Neural progenitor cell (in vitro differentiated cells): ENCODE measurements around the gene MEGF10. TPM values are rescaled to one million over a fixed set of nuclear protein-coding genes. Genes with fewer than 3 reads are reported as not detected.
A peak's percentile ranks its signal among the peaks of the same experiment; 100 is the strongest.

Experiments
- DNase-seq: peaks from one replicate; pipeline ENCODE4 v3.0.0-alpha.2; 2016; ENCODE audit warnings: low spot score
- H2AFZ ChIP-seq: fragments of 200-600 bp; sonication (generic); replicated peaks from 2 replicates; pipeline ENCODE4 v1.6.1; 2016; ENCODE audit warnings: antibody characterized with exemption
- H3F3A ChIP-seq: fragments of 200-600 bp; sonication (generic); 2 replicates; pipeline ENCODE4 v1.6.1; 2016; ENCODE audit warnings: antibody characterized with exemption, low read depth
- H3K27ac ChIP-seq: fragments of 200-600 bp; sonication (generic); 2 replicates; pipeline ENCODE4 v1.5.1; 2016; ENCODE audit warnings: mild to moderate bottlenecking
- H3K27me3 ChIP-seq: fragments of 200-600 bp; sonication (generic); 2 replicates; pipeline ENCODE4 v1.6.1; 2016; ENCODE audit warnings: mild to moderate bottlenecking, moderate library complexity
- H3K36me3 ChIP-seq: fragments of 200-600 bp; sonication (generic); 2 replicates; pipeline ENCODE4 v1.5.1; 2016
- H3K4me1 ChIP-seq: fragments of 200-600 bp; sonication (generic); 2 replicates; pipeline ENCODE4 v1.6.1; 2016; ENCODE audit warnings: mixed run types
- H3K4me2 ChIP-seq: fragments of 200-600 bp; sonication (generic); 2 replicates; pipeline ENCODE4 v1.6.1; 2016
- H3K4me3 ChIP-seq: fragments of 200-600 bp; sonication (generic); 2 replicates; pipeline ENCODE4 v1.5.1; 2016
- H3K79me2 ChIP-seq: fragments of 200-600 bp; sonication (generic); 2 replicates; pipeline ENCODE4 v1.6.1; 2016; ENCODE audit warnings: low read depth
- H3K9ac ChIP-seq: fragments of 200-600 bp; sonication (generic); 2 replicates; pipeline ENCODE4 v1.6.1; 2016
- H3K9me3 ChIP-seq: fragments of 200-600 bp; sonication (generic); 2 replicates; pipeline ENCODE4 v1.5.1; 2016; ENCODE audit warnings: low read depth
- H4K20me1 ChIP-seq: fragments of 200-600 bp; sonication (generic); 2 replicates; pipeline ENCODE4 v1.6.1; 2016; ENCODE audit warnings: low read depth
- H3K27ac Mint-ChIP-seq: 3 replicates; pipeline ENCODE4 v1.8.0; 2021; ENCODE audit warnings: mixed read lengths
- H3K27me3 Mint-ChIP-seq: 2 replicates; pipeline ENCODE4 v1.8.0; 2022; ENCODE audit warnings: low read depth, mild to moderate bottlenecking, inconsistent platforms, moderate library complexity, mixed read lengths; ENCODE audit not compliant: insufficient read depth
- H3K36me3 Mint-ChIP-seq: 3 replicates; pipeline ENCODE4 v1.8.0; 2021; ENCODE audit warnings: mixed read lengths
- H3K4me1 Mint-ChIP-seq: 3 replicates; pipeline ENCODE4 v1.8.0; 2021; ENCODE audit warnings: mixed read lengths
- H3K4me3 Mint-ChIP-seq: 3 replicates; pipeline ENCODE4 v1.8.0; 2021; ENCODE audit warnings: mild to moderate bottlenecking, moderate library complexity, mixed read lengths
- H3K9me3 Mint-ChIP-seq: 3 replicates; pipeline ENCODE4 v1.8.0; 2020; ENCODE audit warnings: mixed read lengths
- CTCF ChIP-seq: fragments of 200-600 bp; sonication (generic); IDR thresholded peaks from 2 replicates; pipeline ENCODE4 v1.5.1; 2017; ENCODE audit warnings: antibody characterized with exemption, mild to moderate bottlenecking
- EZH2 ChIP-seq: fragments of 200-600 bp; sonication (generic); IDR thresholded peaks from 2 replicates; pipeline ENCODE4 v1.6.1; 2017; ENCODE audit warnings: antibody characterized with exemption, mild to moderate bottlenecking, moderate library complexity
- EZH2phosphoT487 ChIP-seq: fragments of 200-600 bp; sonication (generic); IDR thresholded peaks from 2 replicates; pipeline ENCODE4 v1.6.1; 2017; ENCODE audit warnings: antibody characterized with exemption
- total RNA-seq: library from RNA; depleted of rRNA; stranded (reverse); fragments of >200 nt; gene quantifications from 2 replicates; pipeline ENCODE4 v1.2.3, GENCODE V29; 2015; ENCODE audit warnings: low replicate concordance

MEGF10 gene
- total RNA-seq, 1 donor from 2014 or later: 1.3 TPM

- H3K27ac ChIP-seq: no peak overlapping the region
- TF ChIP-seq EZH2phosphoT487: no peak
- no peak for TF ChIP-seq CTCF
- no peak for TF ChIP-seq EZH2
- no peak overlapping the region for H3K9ac ChIP-seq
- no peaks in the 10 kb centered on the region for H3K4me1 ChIP-seq
- H3F3A ChIP-seq: no peaks in the 10 kb centered on the region
- H3K4me2 ChIP-seq: no peak overlapping the region
- Mint-ChIP-seq H3K36me3 (peaks cover 29% of the 10 kb centered on the region), H3K27me3 (no peaks in the 10 kb centered on the region), H3K27ac (no peak overlapping the region), H3K9me3 (peaks cover 5% of the 10 kb centered on the region), H3K4me1 (no peaks in the 10 kb centered on the region), H3K4me3 (no peak overlapping the region)
- H3K9me3 ChIP-seq: no peaks in the 10 kb centered on the region
- H3K36me3 ChIP-seq: no peaks in the 10 kb centered on the region
- no peak overlapping the region for H2AFZ ChIP-seq
- no peaks in the 10 kb centered on the region for H4K20me1 ChIP-seq
- H3K4me3 ChIP-seq: no peak overlapping the region
- H3K79me2 ChIP-seq: no peaks in the 10 kb centered on the region
- H3K27me3 ChIP-seq: no peaks in the 10 kb centered on the region
- DNase-seq: no peak
Observed at GRCh38 chr5:127377651-127378050, 87.1 kb downstream of the MEGF10 start.

- no peak overlapping the region for H3K4me2 ChIP-seq
- peaks cover 23% of the 10 kb centered on the region for H3K4me1 Mint-ChIP-seq
Observed at GRCh38 chr5:127385936-127386335, 95.3 kb downstream of the MEGF10 start.

GRCh38 chr5:127386557-127386956, 96.0 kb downstream of the MEGF10 start:
- TF ChIP-seq EZH2 (no peak), CTCF (no peak), EZH2phosphoT487 (no peak)
- no peak overlapping the region for H3K4me3 ChIP-seq
- H3K79me2 ChIP-seq: no peaks in the 10 kb centered on the region
- H3K9me3 Mint-ChIP-seq: peaks cover 16% of the 10 kb centered on the region
- H3K4me3 Mint-ChIP-seq: no peak overlapping the region
- H3K9me3 ChIP-seq: no peaks in the 10 kb centered on the region
- H3F3A ChIP-seq: no peaks in the 10 kb centered on the region
- H3K4me1 ChIP-seq: peaks cover 9% of the 10 kb centered on the region
- H3K4me1 Mint-ChIP-seq: peaks cover 23% of the 10 kb centered on the region
- no peak overlapping the region for H3K9ac ChIP-seq
- H2AFZ ChIP-seq: no peak overlapping the region
- no peak overlapping the region for H3K27ac Mint-ChIP-seq
- no peaks in the 10 kb centered on the region for H3K36me3 ChIP-seq
- H3K27ac ChIP-seq: no peak overlapping the region
- H3K27me3 ChIP-seq: no peaks in the 10 kb centered on the region
- no peak for DNase-seq
- H3K4me2 ChIP-seq: no peak overlapping the region
- peaks cover 27% of the 10 kb centered on the region for H3K36me3 Mint-ChIP-seq
- H4K20me1 ChIP-seq: no peaks in the 10 kb centered on the region
- H3K27me3 Mint-ChIP-seq: peaks cover 4% of the 10 kb centered on the region

More at GRCh38 chr5:127385936-127386335, 95.3 kb downstream of the MEGF10 start:
- no peaks in the 10 kb centered on the region for H3K27me3 ChIP-seq
- no peak overlapping the region for H3K4me3 ChIP-seq
- no peaks in the 10 kb centered on the region for H3F3A ChIP-seq
- no peaks in the 10 kb centered on the region for H3K36me3 ChIP-seq
- H3K27me3 Mint-ChIP-seq: peaks cover 4% of the 10 kb centered on the region
- no peak overlapping the region for H3K27ac ChIP-seq
- no peak overlapping the region for H2AFZ ChIP-seq
- peak overlapping the region; percentile 84 for H3K27ac Mint-ChIP-seq
- peaks cover 9% of the 10 kb centered on the region for H3K4me1 ChIP-seq
- H4K20me1 ChIP-seq: no peaks in the 10 kb centered on the region
- peaks cover 16% of the 10 kb centered on the region for H3K9me3 Mint-ChIP-seq
- TF ChIP-seq EZH2 (no peak), EZH2phosphoT487 (no peak), CTCF (no peak)
- H3K9ac ChIP-seq: no peak overlapping the region
- peaks cover 28% of the 10 kb centered on the region for H3K36me3 Mint-ChIP-seq
- no peaks in the 10 kb centered on the region for H3K79me2 ChIP-seq
- no peaks in the 10 kb centered on the region for H3K9me3 ChIP-seq
- no peak for DNase-seq
- H3K4me3 Mint-ChIP-seq: no peak overlapping the region
